ENCODE measurements around the gene ADAMTSL4. TPM values are rescaled to one million over a fixed set of nuclear protein-coding genes. Genes with fewer than 3 reads are reported as not detected.

Gene ADAMTSL4
- total RNA-seq (10 to 100 TPM; 22.6 to 57.0 (median 37.2) TPM), polyA plus RNA-seq (26.3 TPM)
- long read RNA-seq, donor 1, full-length matches to known transcripts = 1 of 28 reads
- long read RNA-seq, donor 1, partial matches to known transcripts = 23 of 28 reads
- long read RNA-seq, donor 1, other reads (novel, unspliced or antisense) = 4 of 28 reads
- long read RNA-seq, donor 2, full-length matches to known transcripts = 4 of 24 reads
- long read RNA-seq, donor 2, partial matches to known transcripts = 17 of 24 reads
- long read RNA-seq, donor 2, other reads (novel, unspliced or antisense) = 3 of 24 reads
- long read RNA-seq, donor 3, partial matches to known transcripts = 22 of 28 reads
- long read RNA-seq, donor 3, other reads (novel, unspliced or antisense) = 3 of 28 reads
- long read RNA-seq, donor 4, full-length matches to known transcripts = 2 of 12 reads
- long read RNA-seq, donor 4, partial matches to known transcripts = 5 of 12 reads
- long read RNA-seq, donor 4, other reads (novel, unspliced or antisense) = 5 of 12 reads

- intact Hi-C loops (cut with DNase I) = no loop called here
- peak; percentile 62 to 89 (median 89) for DNase-seq
- H3K9me3 ChIP-seq (ENCODE audit: control insufficient read depth, low read length) = no peaks in the 10 kb centered on the region
- no peaks in the 10 kb centered on the region for H3K27me3 ChIP-seq (ENCODE audit: control insufficient read depth, insufficient read depth)
- peaks cover 7% of the 10 kb centered on the region for H3K4me1 ChIP-seq (ENCODE audit: control insufficient read depth, insufficient read depth, low read length)
- peak within 1 kb of the TSS; percentile 83 for H3K27ac ChIP-seq (ENCODE audit: low read length)
- WGBS = under 1% methylated on average over 82 of the region's 91 CpGs
- peak within 1 kb of the TSS; percentile 55 for H3K4me3 ChIP-seq (ENCODE audit: low read length)
- ATAC-seq = peak; percentile 37 to 50
Measured at GRCh38 chr1:150548632-150549495, at the start of gene ADAMTSL4. TSS of gene ADAMTSL4 (plus strand) at chr1:150549408. CDS start at chr1:150552289, 2,881 bp downstream.

DNA sequence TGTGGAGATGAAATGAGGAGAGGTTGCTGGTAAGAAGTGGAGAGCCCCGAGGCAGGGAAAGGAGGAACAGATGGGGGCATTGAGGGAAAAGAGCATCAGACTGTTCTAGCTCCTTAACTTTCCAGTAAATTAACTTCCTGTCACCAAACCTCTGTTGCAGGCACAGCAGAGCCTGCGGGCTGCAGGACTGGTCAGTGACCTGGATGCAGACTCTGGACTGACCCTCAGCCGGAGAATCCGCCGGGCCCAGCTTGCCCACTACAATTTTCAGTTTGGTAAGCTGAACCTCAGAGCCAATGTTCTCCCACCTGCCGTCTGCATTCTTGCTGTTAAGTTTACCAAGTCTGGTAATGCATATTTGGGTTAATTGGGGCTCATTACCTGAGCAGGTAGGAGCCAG, 43.8 kb upstream of the ADAMTSL4 start:
- intact Hi-C loops (cut with DNase I) = no loop called here
- DNase-seq (no peak), ATAC-seq (no peak)
- no peaks in the 10 kb centered on the region for H3K9me3 ChIP-seq (ENCODE audit: control insufficient read depth, low read length)
- H3K27ac ChIP-seq (ENCODE audit: low read length) = no peak overlapping the region
- H3K4me1 ChIP-seq (ENCODE audit: control insufficient read depth, insufficient read depth, low read length) = peaks cover 3% of the 10 kb centered on the region
- WGBS = 88% methylated on average over 6 of the region's 6 CpGs
- no peaks in the 10 kb centered on the region for H3K27me3 ChIP-seq (ENCODE audit: control insufficient read depth, insufficient read depth)
- H3K4me3 ChIP-seq (ENCODE audit: low read length) = no peak overlapping the region

DNA sequence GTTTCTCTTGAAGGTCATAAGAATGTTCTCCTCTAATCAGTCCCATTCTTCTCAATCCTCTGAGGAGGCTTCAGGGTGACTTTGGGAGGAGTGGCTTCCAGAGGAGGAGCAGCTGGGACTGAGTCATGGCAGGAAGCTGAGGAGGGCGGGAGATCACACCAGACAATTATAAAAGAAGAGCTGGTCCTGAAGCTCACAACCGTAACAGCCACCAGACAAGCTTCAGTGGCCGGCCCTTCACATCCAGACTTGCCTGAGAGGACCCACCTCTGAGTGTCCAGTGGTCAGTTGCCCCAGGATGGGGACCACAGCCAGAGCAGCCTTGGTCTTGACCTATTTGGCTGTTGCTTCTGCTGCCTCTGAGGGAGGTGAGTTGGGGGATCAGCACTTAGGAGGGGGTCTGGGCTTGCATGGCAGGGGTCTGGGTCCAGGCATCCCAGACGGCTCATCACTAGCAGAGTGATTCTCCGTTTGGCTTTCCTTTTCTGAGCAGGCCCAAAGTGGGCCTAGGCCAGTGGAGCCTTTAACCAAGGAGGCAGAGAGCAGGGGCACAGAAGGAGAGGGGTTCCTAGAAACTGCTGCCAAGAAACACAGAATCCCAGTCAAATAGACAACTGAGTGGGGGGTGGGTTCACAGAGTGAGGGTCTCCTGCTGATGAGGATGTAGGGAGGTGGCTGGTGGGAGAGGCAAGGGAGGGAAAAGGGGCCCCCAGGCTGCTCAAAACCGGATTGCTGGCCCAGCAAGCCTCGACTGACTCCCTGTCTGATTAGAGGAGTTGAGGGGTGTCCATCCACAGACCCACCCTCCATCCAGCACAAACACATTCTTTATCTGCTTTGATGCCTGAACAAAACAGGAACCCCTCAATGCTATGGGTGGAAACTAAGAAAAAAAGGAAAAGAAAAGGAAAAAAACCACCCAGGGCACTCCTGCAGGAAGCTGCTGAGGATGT, 41.0 kb upstream of the ADAMTSL4 start, which contains the start of gene ECM1:
TSS of gene ECM1 (plus strand) at position 198 of the 953 bp plus-strand sequence. CDS start at position 299, 101 bp downstream.
- intact Hi-C loops (cut with DNase I) = no loop called here
- peak; percentile 84 to 94 for ATAC-seq
- WGBS = 33% methylated on average over 7 of the region's 7 CpGs
- no peaks in the 10 kb centered on the region for H3K9me3 ChIP-seq (ENCODE audit: control insufficient read depth, low read length)
- H3K27me3 ChIP-seq (ENCODE audit: control insufficient read depth, insufficient read depth) = no peaks in the 10 kb centered on the region
- peaks cover 3% of the 10 kb centered on the region for H3K4me1 ChIP-seq (ENCODE audit: control insufficient read depth, insufficient read depth, low read length)
- DNase-seq = peak; percentile 70 to 74 (median 73)
- H3K27ac ChIP-seq (ENCODE audit: low read length) = peak within 1 kb of the TSS; percentile 82
- H3K4me3 ChIP-seq (ENCODE audit: low read length) = peak within 1 kb of the TSS; percentile 32

GRCh38 chr1:150508982-150509381, 40.2 kb upstream of the ADAMTSL4 start:
- WGBS = 59% methylated on average over 4 of the region's 4 CpGs
- ATAC-seq (peak in 1 of 2 donors; percentile 3), DNase-seq (no peak)
- no peak overlapping the region for H3K27ac ChIP-seq (ENCODE audit: low read length)
- no peaks in the 10 kb centered on the region for H3K27me3 ChIP-seq (ENCODE audit: control insufficient read depth, insufficient read depth)
- H3K4me3 ChIP-seq (ENCODE audit: low read length) = peak overlapping the region; percentile 32
- H3K9me3 ChIP-seq (ENCODE audit: control insufficient read depth, low read length) = no peaks in the 10 kb centered on the region
- intact Hi-C loops (cut with DNase I) = no loop called here
- H3K4me1 ChIP-seq (ENCODE audit: control insufficient read depth, insufficient read depth, low read length) = peaks cover 3% of the 10 kb centered on the region

GRCh38 chr1:150511551-150511950, 37.7 kb upstream of the ADAMTSL4 start:
- no peak overlapping the region for H3K27ac ChIP-seq (ENCODE audit: low read length)
- WGBS = 94% methylated on average over 12 of the region's 12 CpGs
- H3K9me3 ChIP-seq (ENCODE audit: control insufficient read depth, low read length) = no peaks in the 10 kb centered on the region
- intact Hi-C loops (cut with DNase I) = no loop called here
- DNase-seq = peak in 1 of 3 donors; percentile 45
- ATAC-seq = no peak
- no peak overlapping the region for H3K4me3 ChIP-seq (ENCODE audit: low read length)
- peaks cover 5% of the 10 kb centered on the region for H3K4me1 ChIP-seq (ENCODE audit: control insufficient read depth, insufficient read depth, low read length)
- H3K27me3 ChIP-seq (ENCODE audit: control insufficient read depth, insufficient read depth) = no peaks in the 10 kb centered on the region

GRCh38 chr1:150511985-150512660, 37.1 kb upstream of the ADAMTSL4 start:
- no peaks in the 10 kb centered on the region for H3K27me3 ChIP-seq (ENCODE audit: control insufficient read depth, insufficient read depth)
- ATAC-seq = no peak
- peaks cover 6% of the 10 kb centered on the region for H3K4me1 ChIP-seq (ENCODE audit: control insufficient read depth, insufficient read depth, low read length)
- WGBS = 93% methylated on average over 17 of the region's 17 CpGs
- no peaks in the 10 kb centered on the region for H3K9me3 ChIP-seq (ENCODE audit: control insufficient read depth, low read length)
- peak in 1 of 3 donors; percentile 34 for DNase-seq
- intact Hi-C loops (cut with DNase I) = no loop called here
- no peak overlapping the region for H3K4me3 ChIP-seq (ENCODE audit: low read length)
- no peak overlapping the region for H3K27ac ChIP-seq (ENCODE audit: low read length)

GRCh38 chr1:150512846-150513245, 36.4 kb upstream of the ADAMTSL4 start:
- intact Hi-C loops (cut with DNase I) = no loop called here
- WGBS = 61% methylated on average over 2 of the region's 2 CpGs
- H3K27me3 ChIP-seq (ENCODE audit: control insufficient read depth, insufficient read depth) = no peaks in the 10 kb centered on the region
- no peak for ATAC-seq
- peaks cover 6% of the 10 kb centered on the region for H3K4me1 ChIP-seq (ENCODE audit: control insufficient read depth, insufficient read depth, low read length)
- no peaks in the 10 kb centered on the region for H3K9me3 ChIP-seq (ENCODE audit: control insufficient read depth, low read length)
- DNase-seq = peak in 1 of 3 donors; percentile 16
- no peak overlapping the region for H3K27ac ChIP-seq (ENCODE audit: low read length)
- no peak overlapping the region for H3K4me3 ChIP-seq (ENCODE audit: low read length)

GRCh38 chr1:150513351-150513791, 35.8 kb upstream of the ADAMTSL4 start:
- Histone ChIP-seq H3K4me1 (ENCODE audit: control insufficient read depth, insufficient read depth, low read length) (peaks cover 6% of the 10 kb centered on the region), H3K4me3 (ENCODE audit: low read length) (no peak overlapping the region), H3K27me3 (ENCODE audit: control insufficient read depth, insufficient read depth) (no peaks in the 10 kb centered on the region), H3K27ac (ENCODE audit: low read length) (no peak overlapping the region), H3K9me3 (ENCODE audit: control insufficient read depth, low read length) (no peaks in the 10 kb centered on the region)
- intact Hi-C loops (cut with DNase I) = no loop called here
- ATAC-seq (no peak), DNase-seq (peak in 1 of 3 donors; percentile 11)
- 78% methylated on average over 7 of the region's 7 CpGs for WGBS

DNA sequence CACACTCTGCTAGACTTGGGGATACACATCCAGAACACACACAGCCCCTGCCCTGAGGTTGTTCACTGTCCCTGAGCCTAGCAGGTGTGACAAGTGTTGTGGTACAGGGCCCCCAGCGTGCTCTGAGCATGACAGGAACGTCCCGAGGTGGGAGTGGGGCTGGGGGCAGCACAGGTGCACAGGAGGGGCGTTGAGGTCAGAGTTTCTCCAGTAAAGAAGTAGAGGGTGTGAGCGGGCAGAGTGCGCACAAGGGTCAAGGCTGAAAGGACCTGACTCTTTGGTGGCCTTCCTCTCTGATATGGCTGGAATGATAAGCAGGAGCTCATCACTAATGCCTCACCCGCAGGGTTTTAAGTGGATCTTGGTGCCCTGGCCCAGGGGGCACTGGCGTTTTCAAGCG, 34.9 kb upstream of the ADAMTSL4 start:
- WGBS = 86% methylated on average over 9 of the region's 9 CpGs

More for the DNA sequence above, 34.9 kb upstream of the ADAMTSL4 start:
- Histone ChIP-seq H3K27me3 (ENCODE audit: control insufficient read depth, insufficient read depth) (no peaks in the 10 kb centered on the region), H3K4me3 (ENCODE audit: low read length) (no peak overlapping the region), H3K4me1 (ENCODE audit: control insufficient read depth, insufficient read depth, low read length) (peaks cover 3% of the 10 kb centered on the region), H3K9me3 (ENCODE audit: control insufficient read depth, low read length) (no peaks in the 10 kb centered on the region), H3K27ac (ENCODE audit: low read length) (no peak overlapping the region)
- intact Hi-C loops (cut with DNase I) = no loop called here
- no peak for ATAC-seq
- peak in 1 of 3 donors; percentile 33 for DNase-seq
